ENCODE measurements around the gene ZNF574. TPM values are rescaled to one million over a fixed set of nuclear protein-coding genes. Genes with fewer than 3 reads are reported as not detected.

The ZNF574 gene
- polyA plus RNA-seq, 3 donors, result 3.3 to 9.6 (median 4.9) TPM

GRCh38 chr19:42074513-42075363 lies 1.2 kb upstream of the ZNF574 start:
- peak overlapping the region; percentile 96 to 100 for H3K4me3 Mint-ChIP-seq
- TF ChIP-seq CTCF (IDR thresholded peaks at IDR 0.05), result no peak

GRCh38 chr19:42075364-42075615 lies 676 bp upstream of the ZNF574 start:
- WGBS (ENCODE audit: insufficient coverage), result 3% methylated on average over 3 of the region's 3 CpGs
- Histone ChIP-seq H3K4me1 (ENCODE audit: control insufficient read depth in 1 of 2, insufficient read depth in 2 of 2, low read length in 2 of 2) (peaks cover 20 to 27% of the 10 kb centered on the region in 2 donors), H3K27ac (ENCODE audit: low read depth in 1 of 2, low read length in 2 of 2) (peak overlapping the region; percentile 91 to 97), H3K9ac (ENCODE audit: insufficient read depth, low read length, poor library complexity, severe bottlenecking) (peak overlapping the region; percentile 88), H4K20me1 (ENCODE audit: insufficient read depth, low read length) (peaks cover 34% of the 10 kb centered on the region), H3K9me3 (replicated peaks in 1 of 2; ENCODE audit: control insufficient read depth in 1 of 2, insufficient read depth in 1 of 2, low read length in 2 of 2) (no peaks in the 10 kb centered on the region), H3K4me2 (replicated peaks; ENCODE audit: extremely low read depth, low read length, poor library complexity, severe bottlenecking) (peak overlapping the region; percentile 89), H2AFZ (ENCODE audit: insufficient read depth, low read depth, low read length, poor library complexity, severe bottlenecking) (peak overlapping the region; percentile 79), H3K4me3 (replicated peaks in 1 of 3; ENCODE audit: low read depth in 2 of 3, low read length in 3 of 3) (peak overlapping the region; percentile 59 to 82 (median 65)), H3K36me3 (replicated peaks in 1 of 2; ENCODE audit: control insufficient read depth in 1 of 2, insufficient read depth in 2 of 2, low read length in 2 of 2) (peaks cover 20 to 21% of the 10 kb centered on the region in 2 donors), H3K27me3 (ENCODE audit: control insufficient read depth in 2 of 2, insufficient read depth in 2 of 2, low read length in 2 of 2) (peaks cover 0 to 3% of the 10 kb centered on the region in 2 donors), H3K79me2 (ENCODE audit: insufficient read depth, low read length) (peaks cover 39% of the 10 kb centered on the region)
- intact Hi-C loops (cut with micrococcal nuclease), result no loop called here
- TF ChIP-seq CTCF (IDR thresholded peaks at IDR 0.05), result no peak
- no peak for DNase-seq
- H3K27me3 Mint-ChIP-seq (ENCODE audit: low read depth in 3 of 3), result peaks cover 0 to 9% (median 8%) of the 10 kb centered on the region in 3 donors
- H3K4me3 Mint-ChIP-seq, result peak overlapping the region; percentile 96 to 100
- peaks cover 0 to 3% (median 0%) of the 10 kb centered on the region in 7 donors for H3K9me3 Mint-ChIP-seq
- H3K36me3 Mint-ChIP-seq, result peaks cover 23% of the 10 kb centered on the region in 2 donors
- H3K27ac Mint-ChIP-seq, result peak overlapping the region; percentile 99 to 100 (median 100)
- peaks cover 31% of the 10 kb centered on the region for H3K4me1 Mint-ChIP-seq

More at GRCh38 chr19:42074513-42075363, 1.2 kb upstream of the ZNF574 start:
- Mint-ChIP-seq H3K4me1 (peaks cover 32% of the 10 kb centered on the region), H3K27ac (peak overlapping the region; percentile 99 to 100 (median 100)), H3K9me3 (peaks cover 0 to 3% (median 0%) of the 10 kb centered on the region in 7 donors), H3K27me3 (ENCODE audit: low read depth in 3 of 3) (peaks cover 0 to 12% (median 11%) of the 10 kb centered on the region in 3 donors), H3K36me3 (peaks cover 17 to 18% of the 10 kb centered on the region in 2 donors)
- peak; percentile 46 to 58 (median 47) for DNase-seq
- H4K20me1 ChIP-seq (ENCODE audit: insufficient read depth, low read length), result peaks cover 29% of the 10 kb centered on the region
- peak overlapping the region; percentile 59 to 82 (median 65) for H3K4me3 ChIP-seq (replicated peaks in 1 of 3; ENCODE audit: low read depth in 2 of 3, low read length in 3 of 3)
- WGBS (ENCODE audit: insufficient coverage), result 68% methylated on average over 15 of the region's 27 CpGs
- peak overlapping the region; percentile 79 for H2AFZ ChIP-seq (ENCODE audit: insufficient read depth, low read depth, low read length, poor library complexity, severe bottlenecking)
- intact Hi-C loops (cut with micrococcal nuclease), result no loop called here
- H3K36me3 ChIP-seq (replicated peaks in 1 of 2; ENCODE audit: control insufficient read depth in 1 of 2, insufficient read depth in 2 of 2, low read length in 2 of 2), result peaks cover 15 to 16% of the 10 kb centered on the region in 2 donors
- no peaks in the 10 kb centered on the region for H3K9me3 ChIP-seq (replicated peaks in 1 of 2; ENCODE audit: control insufficient read depth in 1 of 2, insufficient read depth in 1 of 2, low read length in 2 of 2)
- H3K9ac ChIP-seq (ENCODE audit: insufficient read depth, low read length, poor library complexity, severe bottlenecking), result peak overlapping the region; percentile 88
- peaks cover 35% of the 10 kb centered on the region for H3K79me2 ChIP-seq (ENCODE audit: insufficient read depth, low read length)
- H3K27ac ChIP-seq (ENCODE audit: low read depth in 1 of 2, low read length in 2 of 2), result peak overlapping the region; percentile 91 to 97
- peak overlapping the region; percentile 89 for H3K4me2 ChIP-seq (replicated peaks; ENCODE audit: extremely low read depth, low read length, poor library complexity, severe bottlenecking)
- peaks cover 0 to 6% of the 10 kb centered on the region in 2 donors for H3K27me3 ChIP-seq (ENCODE audit: control insufficient read depth in 2 of 2, insufficient read depth in 2 of 2, low read length in 2 of 2)
- peaks cover 24 to 32% of the 10 kb centered on the region in 2 donors for H3K4me1 ChIP-seq (ENCODE audit: control insufficient read depth in 1 of 2, insufficient read depth in 2 of 2, low read length in 2 of 2)

All from CD14-positive monocyte (primary cell).